Gastrocnemius medialis (tissue), 4 donors: ENCODE results near the gene ACTR3.

ENCODE experiments used
- CTCF ChIP-seq, 5 experiments: fragments of 450-650 bp in 3 of 5; fragments of 200-600 bp in 2 of 5; sonication (generic) in 2 of 5; IDR thresholded peaks in 4 of 5; conservative IDR thresholded peaks in 1 of 5; 1 replicate in 4 of 5; 2 replicates in 1 of 5; pipeline ENCODE4 v1.5.1; 2016 to 2019; ENCODE audit warnings: antibody characterized with exemption in 5 of 5, mild to moderate bottlenecking in 3 of 5, moderate library complexity in 3 of 5
- POLR2A ChIP-seq, 2 donors: fragments of 450-650 bp; IDR thresholded peaks; one replicate each; pipeline ENCODE4 v1.6.1; 2017; ENCODE audit warnings: antibody characterized with exemption in 2 of 2, mild to moderate bottlenecking in 2 of 2, moderate library complexity in 2 of 2

- TF ChIP-seq CTCF (IDR thresholded peaks at IDR 0.05 in 4 of 5, conservative IDR thresholded peaks at IDR 0.05 in 1 of 5) (no peak), POLR2A (IDR thresholded peaks at IDR 0.05) (no peak)
Measured at GRCh38 chr2:113985554-113986397, 95.9 kb downstream of the ACTR3 start.
